ENCODE results near the gene DYNC1LI2.

Gene DYNC1LI2

GRCh38 chr16:66717112-66717675, 34.2 kb downstream of the DYNC1LI2 start:
- no peaks in the 10 kb centered on the region for H3K4me1 Mint-ChIP-seq (ENCODE audit: low read depth)
- H3K4me3 Mint-ChIP-seq = no peak overlapping the region
- no peaks in the 10 kb centered on the region for H3K27me3 Mint-ChIP-seq
- no peaks in the 10 kb centered on the region for H3K9me3 Mint-ChIP-seq
- no peak overlapping the region for H3K27ac Mint-ChIP-seq
- peaks cover 18% of the 10 kb centered on the region for H3K36me3 Mint-ChIP-seq (ENCODE audit: low read depth)

DNA sequence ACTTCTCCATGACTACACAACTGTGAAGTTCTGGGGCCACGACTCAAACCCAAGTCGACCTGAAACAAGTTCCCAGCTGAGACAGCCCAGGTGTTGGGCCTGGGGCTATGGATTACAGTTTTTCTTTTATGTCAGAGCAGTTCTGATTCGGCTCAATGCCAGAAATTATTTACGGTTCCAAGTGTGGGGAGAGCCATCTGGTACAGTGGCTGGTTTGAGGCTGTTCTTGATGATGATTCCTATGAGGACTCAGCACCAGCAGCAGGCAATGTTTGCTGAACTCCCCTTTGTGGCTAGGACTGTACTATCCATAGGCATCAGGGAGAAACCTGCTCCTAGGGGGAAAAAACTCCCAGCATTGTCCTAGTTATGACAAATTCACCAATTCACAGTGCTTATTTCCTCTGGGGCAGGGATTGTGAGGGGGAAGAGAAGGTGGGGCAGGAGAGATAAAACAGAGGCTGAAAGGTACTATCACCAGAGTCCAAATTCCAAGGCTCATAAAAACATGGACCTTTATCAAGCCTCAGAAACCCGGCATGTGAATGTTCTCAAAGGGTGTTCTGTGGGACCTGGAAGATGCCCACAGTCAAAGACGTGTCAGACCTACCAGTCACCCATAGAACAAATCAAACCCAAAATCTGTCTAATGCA, 36.6 kb downstream of the DYNC1LI2 start:
- H3K27ac Mint-ChIP-seq = no peak overlapping the region
- H3K4me3 Mint-ChIP-seq = no peak overlapping the region
- H3K4me1 Mint-ChIP-seq (ENCODE audit: low read depth) = no peaks in the 10 kb centered on the region
- peaks cover 6% of the 10 kb centered on the region for H3K36me3 Mint-ChIP-seq (ENCODE audit: low read depth)
- H3K27me3 Mint-ChIP-seq = no peaks in the 10 kb centered on the region
- no peaks in the 10 kb centered on the region for H3K9me3 Mint-ChIP-seq

- Mint-ChIP-seq H3K4me1 (ENCODE audit: low read depth) (no peaks in the 10 kb centered on the region), H3K9me3 (no peaks in the 10 kb centered on the region), H3K4me3 (no peak overlapping the region), H3K27me3 (peaks cover 4% of the 10 kb centered on the region), H3K36me3 (ENCODE audit: low read depth) (peaks cover 4% of the 10 kb centered on the region), H3K27ac (no peak overlapping the region)
These were observed 37.3 kb downstream of the DYNC1LI2 start for GRCh38 chr16:66714062-66714461.

DNA sequence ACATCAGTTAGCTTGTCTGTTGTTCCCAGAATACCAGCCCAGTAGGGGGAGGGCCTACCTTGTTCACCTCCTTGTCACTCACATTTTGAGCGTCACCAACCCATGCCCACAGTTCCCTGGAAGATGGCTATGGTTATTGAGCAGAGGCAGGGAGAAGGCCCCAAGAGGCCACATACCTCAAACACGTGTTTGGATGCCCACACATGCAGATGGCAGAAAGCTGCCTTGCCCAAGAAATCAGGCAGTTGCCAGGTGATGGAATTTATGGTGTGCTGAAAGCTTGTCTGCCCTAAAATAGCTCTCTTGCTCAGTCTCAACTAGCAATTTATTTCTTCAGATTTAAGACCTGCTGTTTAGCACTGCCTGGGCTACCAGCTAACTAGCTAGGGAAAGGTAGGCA, 38.3 kb downstream of the DYNC1LI2 start:
- Mint-ChIP-seq H3K27ac (no peak overlapping the region), H3K36me3 (ENCODE audit: low read depth) (no peaks in the 10 kb centered on the region), H3K4me1 (ENCODE audit: low read depth) (no peaks in the 10 kb centered on the region), H3K4me3 (no peak overlapping the region), H3K27me3 (peaks cover 9% of the 10 kb centered on the region), H3K9me3 (no peaks in the 10 kb centered on the region)

DNA sequence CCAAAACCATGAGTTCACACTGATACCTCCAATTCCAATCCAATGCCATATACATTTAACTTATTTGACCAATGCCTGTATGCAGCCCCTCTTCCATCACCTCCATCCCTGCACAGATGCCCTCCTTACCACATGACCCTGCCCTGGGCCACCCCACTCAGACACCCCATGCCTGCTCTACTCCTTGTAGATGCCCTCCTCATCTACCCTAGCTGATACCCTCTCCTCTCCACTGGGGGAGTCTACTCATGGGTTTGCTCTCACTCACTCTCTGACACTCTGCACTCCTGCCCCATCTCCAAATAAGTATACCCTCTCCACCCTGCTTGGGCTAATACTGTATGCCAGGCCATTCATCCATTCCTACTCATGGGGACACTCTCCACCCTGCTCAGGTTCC, 38.9 kb downstream of the DYNC1LI2 start:
- Mint-ChIP-seq H3K27ac (no peak overlapping the region), H3K9me3 (no peaks in the 10 kb centered on the region), H3K4me1 (ENCODE audit: low read depth) (no peaks in the 10 kb centered on the region), H3K36me3 (ENCODE audit: low read depth) (no peaks in the 10 kb centered on the region), H3K27me3 (peaks cover 9% of the 10 kb centered on the region), H3K4me3 (no peak overlapping the region)

DNA sequence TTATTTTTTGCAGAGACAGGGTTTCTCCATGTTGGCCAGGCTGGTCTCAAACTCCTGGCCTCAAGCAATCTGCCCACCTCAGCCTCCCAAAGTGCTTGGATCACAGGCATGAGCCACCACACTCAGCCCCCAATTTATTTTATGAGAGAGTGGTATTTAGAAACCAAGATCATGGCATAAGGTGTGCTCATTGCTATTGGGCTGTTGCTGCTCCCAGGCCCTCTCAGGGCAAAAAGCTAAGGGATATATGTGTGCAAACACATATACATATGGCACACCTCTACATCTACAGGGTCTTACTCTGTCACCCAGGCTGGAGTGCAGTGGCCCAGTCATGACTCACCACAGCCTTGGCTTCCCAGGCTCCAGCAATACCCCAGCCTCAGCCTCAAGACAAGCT, 39.8 kb downstream of the DYNC1LI2 start:
- Mint-ChIP-seq H3K36me3 (ENCODE audit: low read depth) (no peaks in the 10 kb centered on the region), H3K9me3 (no peaks in the 10 kb centered on the region), H3K27ac (no peak overlapping the region)

GRCh38 chr16:66706506-66706880, 44.9 kb downstream of the DYNC1LI2 start:
- no peaks in the 10 kb centered on the region for H3K4me1 Mint-ChIP-seq (ENCODE audit: low read depth)
- H3K9me3 Mint-ChIP-seq = no peaks in the 10 kb centered on the region
- H3K27me3 Mint-ChIP-seq = peaks cover 9% of the 10 kb centered on the region
- no peak overlapping the region for H3K4me3 Mint-ChIP-seq
- H3K27ac Mint-ChIP-seq = no peak overlapping the region
- H3K36me3 Mint-ChIP-seq (ENCODE audit: low read depth) = no peaks in the 10 kb centered on the region

More for the DNA sequence above, 39.8 kb downstream of the DYNC1LI2 start:
- H3K27me3 Mint-ChIP-seq = peaks cover 9% of the 10 kb centered on the region
- no peaks in the 10 kb centered on the region for H3K4me1 Mint-ChIP-seq (ENCODE audit: low read depth)
- no peak overlapping the region for H3K4me3 Mint-ChIP-seq

DNA sequence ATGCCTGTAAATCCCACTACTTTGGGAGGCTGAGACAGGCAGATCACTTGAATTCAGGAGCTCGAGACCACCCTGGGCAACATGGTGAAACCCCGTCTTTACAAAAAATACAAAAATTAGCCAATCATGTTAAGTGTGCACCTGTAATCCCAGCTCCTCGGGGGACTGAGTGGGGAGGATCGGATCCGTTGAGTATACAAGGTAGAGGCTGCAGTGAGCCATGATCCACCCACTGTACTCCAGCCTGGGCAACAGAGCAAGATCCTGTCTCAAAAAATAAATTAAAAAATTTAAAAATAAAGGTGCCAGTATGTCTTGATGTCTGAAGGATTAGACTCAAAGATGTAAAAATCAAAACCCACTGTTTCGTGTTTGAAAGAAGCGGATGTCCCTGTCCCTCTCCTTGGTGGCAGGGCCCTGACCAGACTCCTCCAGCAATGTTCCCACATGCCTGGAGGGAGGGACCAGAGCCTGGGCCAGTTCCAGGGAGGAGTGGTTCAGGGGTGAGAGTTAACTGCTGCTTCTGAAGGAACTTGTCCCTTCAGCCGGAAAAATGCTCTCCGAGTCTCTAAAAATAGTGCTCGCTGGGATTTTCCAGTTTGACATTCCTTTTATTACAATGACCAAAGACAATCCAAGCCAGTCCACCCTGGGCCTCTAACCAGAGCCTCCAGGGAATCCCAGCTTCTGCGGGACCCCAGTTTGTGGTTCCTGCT, 45.5 kb downstream of the DYNC1LI2 start:
- H3K4me3 Mint-ChIP-seq = no peak overlapping the region
- H3K27me3 Mint-ChIP-seq = peaks cover 9% of the 10 kb centered on the region
- H3K9me3 Mint-ChIP-seq = no peaks in the 10 kb centered on the region
- no peak overlapping the region for H3K27ac Mint-ChIP-seq
- no peaks in the 10 kb centered on the region for H3K36me3 Mint-ChIP-seq (ENCODE audit: low read depth)
- no peaks in the 10 kb centered on the region for H3K4me1 Mint-ChIP-seq (ENCODE audit: low read depth)

GRCh38 chr16:66703406-66704215, 47.8 kb downstream of the DYNC1LI2 start:
- Mint-ChIP-seq H3K27me3 (peaks cover under 1% of the 10 kb centered on the region), H3K27ac (no peak overlapping the region), H3K4me1 (ENCODE audit: low read depth) (no peaks in the 10 kb centered on the region), H3K9me3 (no peaks in the 10 kb centered on the region), H3K4me3 (no peak overlapping the region), H3K36me3 (ENCODE audit: low read depth) (no peaks in the 10 kb centered on the region)

- Mint-ChIP-seq H3K9me3 (no peaks in the 10 kb centered on the region), H3K27me3 (peaks cover 11% of the 10 kb centered on the region), H3K27ac (no peak overlapping the region), H3K4me1 (ENCODE audit: low read depth) (peaks cover 5% of the 10 kb centered on the region), H3K36me3 (ENCODE audit: low read depth) (no peaks in the 10 kb centered on the region), H3K4me3 (no peak overlapping the region)
These were observed 49.9 kb downstream of the DYNC1LI2 start for GRCh38 chr16:66701516-66701915.

GRCh38 chr16:66701026-66701425, 50.4 kb downstream of the DYNC1LI2 start:
- peaks cover 5% of the 10 kb centered on the region for H3K4me1 Mint-ChIP-seq (ENCODE audit: low read depth)
- H3K36me3 Mint-ChIP-seq (ENCODE audit: low read depth) = no peaks in the 10 kb centered on the region
- H3K9me3 Mint-ChIP-seq = no peaks in the 10 kb centered on the region
- no peak overlapping the region for H3K27ac Mint-ChIP-seq
- H3K27me3 Mint-ChIP-seq = peaks cover 11% of the 10 kb centered on the region
- no peak overlapping the region for H3K4me3 Mint-ChIP-seq

- H3K4me1 Mint-ChIP-seq (ENCODE audit: low read depth) = peaks cover 14% of the 10 kb centered on the region
- H3K36me3 Mint-ChIP-seq (ENCODE audit: low read depth) = no peaks in the 10 kb centered on the region
- no peak overlapping the region for H3K27ac Mint-ChIP-seq
These were observed 51.5 kb downstream of the DYNC1LI2 start for GRCh38 chr16:66699898-66700297.

DNA sequence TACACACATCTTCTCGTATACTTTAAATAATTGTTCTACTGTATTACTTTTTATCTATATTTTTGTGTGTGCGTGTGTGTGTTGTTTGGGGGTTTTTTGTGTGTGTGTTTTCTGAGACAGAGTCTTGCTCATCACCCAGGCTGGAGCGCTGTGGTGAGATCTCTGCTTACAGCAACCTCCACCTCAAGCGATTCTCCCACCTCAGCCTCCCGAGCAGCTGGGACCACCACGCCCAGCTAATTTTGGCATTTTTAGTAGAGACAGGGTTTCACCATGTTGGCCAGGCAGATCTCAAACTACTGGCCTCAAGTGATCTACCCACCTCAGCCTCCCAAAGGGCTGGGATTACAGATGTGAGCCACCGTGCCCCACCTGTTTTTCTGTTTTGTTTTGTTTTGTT, 53.4 kb downstream of the DYNC1LI2 start:
- peak overlapping the region; percentile 7 for H3K4me3 Mint-ChIP-seq
- peaks cover 14% of the 10 kb centered on the region for H3K4me1 Mint-ChIP-seq (ENCODE audit: low read depth)
- H3K9me3 Mint-ChIP-seq = no peaks in the 10 kb centered on the region
- no peaks in the 10 kb centered on the region for H3K36me3 Mint-ChIP-seq (ENCODE audit: low read depth)
- H3K27ac Mint-ChIP-seq = no peak overlapping the region
- H3K27me3 Mint-ChIP-seq = peaks cover 20% of the 10 kb centered on the region

More at GRCh38 chr16:66699898-66700297, 51.5 kb downstream of the DYNC1LI2 start:
- Mint-ChIP-seq H3K4me3 (no peak overlapping the region), H3K9me3 (no peaks in the 10 kb centered on the region), H3K27me3 (peaks cover 16% of the 10 kb centered on the region)

GRCh38 chr16:66696669-66697630, 54.5 kb downstream of the DYNC1LI2 start, which contains the start of gene CMTM4:
Gene CMTM4, minus strand, starts transcription at chr16:66696743. Its CDS starts 218 bp downstream, at chr16:66696525.
- no peaks in the 10 kb centered on the region for H3K9me3 Mint-ChIP-seq

More at GRCh38 chr16:66696669-66697630, 54.5 kb downstream of the DYNC1LI2 start, which contains the start of gene CMTM4:
- Mint-ChIP-seq H3K36me3 (ENCODE audit: low read depth) (no peaks in the 10 kb centered on the region), H3K4me3 (peak within 1 kb of the TSS; percentile 79), H3K27ac (no peak within 1 kb of the TSS), H3K27me3 (peaks cover 20% of the 10 kb centered on the region), H3K4me1 (ENCODE audit: low read depth) (peaks cover 14% of the 10 kb centered on the region)

All from stimulated activated naive CD8-positive, alpha-beta T cell treated with anti-CD3 and anti-CD28 coated beads, Interleukin-15, Interleukin-2, amounts not matched to agents 100 ng/mL and 50 ng/mL, for 24 hours (primary cell).